HG02678 (cell line): ENCODE results near the gene ANXA7.

ENCODE experiments used
- ATAC-seq: cut with Tn5 transposase; IDR thresholded peaks from one replicate; pipeline ENCODE4 v1.9.1; 2021; ENCODE audit warnings: mild to moderate bottlenecking, moderate library complexity; ENCODE audit not compliant: unreplicated experiment

ANXA7 gene

GRCh38 chr10:73413528-73414229 lies at the start of gene ANXA7:
Gene ANXA7, minus strand, starts transcription at chr10:73414058. Its CDS starts 13,202 bp downstream, at chr10:73400856.
- ATAC-seq, result peak; percentile 93

- no peak for ATAC-seq
Observed at GRCh38 chr10:73460897-73461296, 47.0 kb upstream of the ANXA7 start.

- ATAC-seq, result no peak
Observed at GRCh38 chr10:73459683-73460314, 45.9 kb upstream of the ANXA7 start.

GRCh38 chr10:73456187-73456890 lies 42.5 kb upstream of the ANXA7 start:
- ATAC-seq, result no peak

- no peak for ATAC-seq
Observed at GRCh38 chr10:73449113-73449512, 35.3 kb upstream of the ANXA7 start.

- ATAC-seq, result no peak
Observed at GRCh38 chr10:73448384-73448783, 34.5 kb upstream of the ANXA7 start.

- ATAC-seq, result no peak
Observed at GRCh38 chr10:73446926-73447325, 33.1 kb upstream of the ANXA7 start.

- ATAC-seq, result no peak
Observed at GRCh38 chr10:73444457-73444856, 30.6 kb upstream of the ANXA7 start.

GRCh38 chr10:73439605-73440312 lies 25.9 kb upstream of the ANXA7 start:
- no peak for ATAC-seq

- ATAC-seq, result no peak
Observed at GRCh38 chr10:73439055-73439454, 25.2 kb upstream of the ANXA7 start.

- no peak for ATAC-seq
Observed at GRCh38 chr10:73433538-73433867, 19.6 kb upstream of the ANXA7 start, which contains the start of gene MSS51. Gene MSS51, minus strand, starts transcription at chr10:73433561. Its CDS starts 5,277 bp downstream, at chr10:73428284.

GRCh38 chr10:73432646-73433537 lies 19.0 kb upstream of the ANXA7 start:
- no peak for ATAC-seq

- no peak for ATAC-seq
Observed at GRCh38 chr10:73426318-73426717, 12.5 kb upstream of the ANXA7 start.

GRCh38 chr10:73424478-73424877 lies 10.6 kb upstream of the ANXA7 start:
- no peak for ATAC-seq

GRCh38 chr10:73423309-73423708 lies 9.5 kb upstream of the ANXA7 start:
- no peak for ATAC-seq

GRCh38 chr10:73416571-73416970 lies 2.7 kb upstream of the ANXA7 start:
- no peak for ATAC-seq

- ATAC-seq, result peak; percentile 24
Observed at GRCh38 chr10:73414230-73414945, 530 bp upstream of the ANXA7 start.

- ATAC-seq, result peak; percentile 16
Observed at GRCh38 chr10:73413108-73413527, 740 bp downstream of the ANXA7 start.

GRCh38 chr10:73410897-73411296 lies 3.0 kb downstream of the ANXA7 start:
- no peak for ATAC-seq
